ENCODE data around the gene PLA2G5. TPM values are rescaled to one million over a fixed set of nuclear protein-coding genes. Genes with fewer than 3 reads are reported as not detected.

PLA2G5 gene
- total and polyA plus RNA-seq, 2 of the 8 experiments (the other 6 are each of a cell fraction or from before 2014, with no cell fraction given): 0.05 TPM; not detected in 1

- no peak for TF ChIP-seq RNF2 (IDR thresholded peaks at IDR 0.05; ENCODE audit: borderline replicate concordance, low read depth, low read length, missing control alignments, poor library complexity, severe bottlenecking)
- TF ChIP-seq MAFK (IDR thresholded peaks at IDR 0.05; ENCODE audit: low read depth, low read length): no peak
- TF ChIP-seq, protein P1, sequence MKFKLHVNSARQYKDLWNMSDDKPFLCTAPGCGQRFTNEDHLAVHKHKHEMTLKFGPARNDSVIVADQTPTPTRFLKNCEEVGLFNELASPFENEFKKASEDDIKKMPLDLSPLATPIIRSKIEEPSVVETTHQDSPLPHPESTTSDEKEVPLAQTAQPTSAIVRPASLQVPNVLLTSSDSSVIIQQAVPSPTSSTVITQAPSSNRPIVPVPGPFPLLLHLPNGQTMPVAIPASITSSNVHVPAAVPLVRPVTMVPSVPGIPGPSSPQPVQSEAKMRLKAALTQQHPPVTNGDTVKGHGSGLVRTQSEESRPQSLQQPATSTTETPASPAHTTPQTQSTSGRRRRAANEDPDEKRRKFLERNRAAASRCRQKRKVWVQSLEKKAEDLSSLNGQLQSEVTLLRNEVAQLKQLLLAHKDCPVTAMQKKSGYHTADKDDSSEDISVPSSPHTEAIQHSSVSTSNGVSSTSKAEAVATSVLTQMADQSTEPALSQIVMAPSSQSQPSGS (IDR thresholded peaks at IDR 0.05; ENCODE audit: low read length): no peak
- no peak for TF ChIP-seq SUZ12 (IDR thresholded peaks at IDR 0.05; ENCODE audit: low read length)
- TF ChIP-seq CHD2 (IDR thresholded peaks at IDR 0.05; ENCODE audit: low read length): no peak
These were observed 11.4 kb downstream of the PLA2G5 start (continued) for GRCh38 chr1:20081353-20081810.
